Measurements from ENCODE around the gene TPRKB.

TPRKB gene

DNA sequence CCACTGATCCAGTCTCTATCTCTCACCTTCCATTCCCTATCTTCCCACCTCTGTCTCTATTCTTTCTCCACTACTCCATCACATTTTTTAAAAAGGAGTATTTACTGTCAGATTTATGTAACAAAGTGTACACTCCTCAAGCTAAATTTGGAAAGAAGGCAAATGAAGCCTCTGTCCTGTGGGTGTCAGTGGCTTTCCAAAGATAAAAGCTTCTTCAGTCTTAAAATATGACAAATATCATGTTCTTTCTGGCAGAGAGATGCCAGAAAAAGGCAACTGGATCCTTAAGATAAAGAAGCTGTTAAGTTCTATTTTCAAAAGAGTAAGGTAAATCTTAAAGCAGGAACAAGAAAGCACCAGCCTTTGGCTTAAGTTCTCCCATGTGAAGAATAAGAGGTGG lies 35.7 kb upstream of the TPRKB start:
- ATAC-seq (ENCODE audit: insufficient read depth, low read depth) (no peak), DNase-seq (no peak)
- peaks cover 78% of the 10 kb centered on the region for H3K36me3 ChIP-seq (ENCODE audit: insufficient read depth, low read length)
- no peaks in the 10 kb centered on the region for H4K20me1 ChIP-seq (ENCODE audit: insufficient read depth, low read length)
- no peaks in the 10 kb centered on the region for H3K27me3 ChIP-seq (ENCODE audit: insufficient read depth, low read length, poor library complexity)
- no peaks in the 10 kb centered on the region for H3K9me3 ChIP-seq (ENCODE audit: insufficient read depth, low read length, severe bottlenecking)
- H3K79me2 ChIP-seq (ENCODE audit: insufficient read depth, low read length) = peaks cover 11% of the 10 kb centered on the region; the same call in 1 of the 2 replicates
- H3K4me1 ChIP-seq (ENCODE audit: insufficient read depth, low read length) = peaks cover 5% of the 10 kb centered on the region; the same call in 1 of the 2 replicates
- no peak overlapping the region for H2AFZ ChIP-seq (ENCODE audit: low read depth, low read length)
- H3K4me3 ChIP-seq (ENCODE audit: low read depth in 1 of 2, low read length in 2 of 2) = no peak overlapping the region
- no peak overlapping the region for H3K4me2 ChIP-seq (ENCODE audit: insufficient read depth, low read length)
- H3K9ac ChIP-seq (ENCODE audit: low read depth, low read length) = no peak overlapping the region
- TF ChIP-seq EZH2 (IDR thresholded peaks at IDR 0.05; ENCODE audit: borderline replicate concordance, low read depth, low read length, severe bottlenecking) = no peak
- TF ChIP-seq, protein P1, sequence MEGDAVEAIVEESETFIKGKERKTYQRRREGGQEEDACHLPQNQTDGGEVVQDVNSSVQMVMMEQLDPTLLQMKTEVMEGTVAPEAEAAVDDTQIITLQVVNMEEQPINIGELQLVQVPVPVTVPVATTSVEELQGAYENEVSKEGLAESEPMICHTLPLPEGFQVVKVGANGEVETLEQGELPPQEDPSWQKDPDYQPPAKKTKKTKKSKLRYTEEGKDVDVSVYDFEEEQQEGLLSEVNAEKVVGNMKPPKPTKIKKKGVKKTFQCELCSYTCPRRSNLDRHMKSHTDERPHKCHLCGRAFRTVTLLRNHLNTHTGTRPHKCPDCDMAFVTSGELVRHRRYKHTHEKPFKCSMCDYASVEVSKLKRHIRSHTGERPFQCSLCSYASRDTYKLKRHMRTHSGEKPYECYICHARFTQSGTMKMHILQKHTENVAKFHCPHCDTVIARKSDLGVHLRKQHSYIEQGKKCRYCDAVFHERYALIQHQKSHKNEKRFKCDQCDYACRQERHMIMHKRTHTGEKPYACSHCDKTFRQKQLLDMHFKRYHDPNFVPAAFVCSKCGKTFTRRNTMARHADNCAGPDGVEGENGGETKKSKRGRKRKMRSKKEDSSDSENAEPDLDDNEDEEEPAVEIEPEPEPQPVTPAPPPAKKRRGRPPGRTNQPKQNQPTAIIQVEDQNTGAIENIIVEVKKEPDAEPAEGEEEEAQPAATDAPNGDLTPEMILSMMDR (IDR thresholded peaks at IDR 0.05; ENCODE audit: borderline replicate concordance, extremely low read depth, low read length, poor library complexity, severe bottlenecking) = no peak
- H3K27ac ChIP-seq (ENCODE audit: low read length) = no peak overlapping the region

GRCh38 chr2:73770725-73771124 lies 33.6 kb upstream of the TPRKB start:
- ATAC-seq (ENCODE audit: insufficient read depth, low read depth) (no peak), DNase-seq (no peak)
- H3K4me1 ChIP-seq (ENCODE audit: insufficient read depth, low read length) = no peaks in the 10 kb centered on the region
- no peaks in the 10 kb centered on the region for H4K20me1 ChIP-seq (ENCODE audit: insufficient read depth, low read length)
- no peak overlapping the region for H2AFZ ChIP-seq (ENCODE audit: low read depth, low read length)
- H3K4me2 ChIP-seq (ENCODE audit: insufficient read depth, low read length) = no peak overlapping the region
- H3K9me3 ChIP-seq (ENCODE audit: insufficient read depth, low read length, severe bottlenecking) = no peaks in the 10 kb centered on the region
- no peak overlapping the region for H3K9ac ChIP-seq (ENCODE audit: low read depth, low read length)
- no peaks in the 10 kb centered on the region for H3K27me3 ChIP-seq (ENCODE audit: insufficient read depth, low read length, poor library complexity)
- peaks cover 80% of the 10 kb centered on the region for H3K36me3 ChIP-seq (ENCODE audit: insufficient read depth, low read length)
- no peaks in the 10 kb centered on the region for H3K79me2 ChIP-seq (ENCODE audit: insufficient read depth, low read length)
- TF ChIP-seq, protein P1 (IDR thresholded peaks at IDR 0.05; ENCODE audit: borderline replicate concordance, extremely low read depth, low read length, poor library complexity, severe bottlenecking) = no peak
- no peak for TF ChIP-seq EZH2 (IDR thresholded peaks at IDR 0.05; ENCODE audit: borderline replicate concordance, low read depth, low read length, severe bottlenecking)
- no peak overlapping the region for H3K4me3 ChIP-seq (ENCODE audit: low read depth in 1 of 2, low read length in 2 of 2)
- H3K27ac ChIP-seq (ENCODE audit: low read length) = no peak overlapping the region

GRCh38 chr2:73766994-73767393 lies 29.8 kb upstream of the TPRKB start:
- Histone ChIP-seq H2AFZ (ENCODE audit: low read depth, low read length) (no peak overlapping the region), H3K79me2 (ENCODE audit: insufficient read depth, low read length) (no peaks in the 10 kb centered on the region), H3K27ac (ENCODE audit: low read length) (no peak overlapping the region), H3K4me3 (ENCODE audit: low read depth in 1 of 2, low read length in 2 of 2) (no peak overlapping the region), H3K27me3 (ENCODE audit: insufficient read depth, low read length, poor library complexity) (no peaks in the 10 kb centered on the region), H3K4me1 (ENCODE audit: insufficient read depth, low read length) (no peaks in the 10 kb centered on the region), H4K20me1 (ENCODE audit: insufficient read depth, low read length) (no peaks in the 10 kb centered on the region), H3K4me2 (ENCODE audit: insufficient read depth, low read length) (no peak overlapping the region), H3K36me3 (ENCODE audit: insufficient read depth, low read length) (peaks cover 80% of the 10 kb centered on the region), H3K9me3 (ENCODE audit: insufficient read depth, low read length, severe bottlenecking) (no peaks in the 10 kb centered on the region), H3K9ac (ENCODE audit: low read depth, low read length) (no peak overlapping the region)
- TF ChIP-seq EZH2 (IDR thresholded peaks at IDR 0.05; ENCODE audit: borderline replicate concordance, low read depth, low read length, severe bottlenecking) = no peak
- TF ChIP-seq, protein P1 (IDR thresholded peaks at IDR 0.05; ENCODE audit: borderline replicate concordance, extremely low read depth, low read length, poor library complexity, severe bottlenecking) = no peak
- ATAC-seq (ENCODE audit: insufficient read depth, low read depth) = no peak
- DNase-seq = no peak

- no peak for DNase-seq
- Histone ChIP-seq H3K27ac (ENCODE audit: low read length) (no peak overlapping the region), H4K20me1 (ENCODE audit: insufficient read depth, low read length) (no peaks in the 10 kb centered on the region), H3K79me2 (ENCODE audit: insufficient read depth, low read length) (no peaks in the 10 kb centered on the region), H3K4me1 (ENCODE audit: insufficient read depth, low read length) (no peaks in the 10 kb centered on the region), H3K4me3 (ENCODE audit: low read depth in 1 of 2, low read length in 2 of 2) (no peak overlapping the region), H2AFZ (ENCODE audit: low read depth, low read length) (no peak overlapping the region), H3K27me3 (ENCODE audit: insufficient read depth, low read length, poor library complexity) (no peaks in the 10 kb centered on the region), H3K9ac (ENCODE audit: low read depth, low read length) (no peak overlapping the region), H3K9me3 (ENCODE audit: insufficient read depth, low read length, severe bottlenecking) (no peaks in the 10 kb centered on the region), H3K4me2 (ENCODE audit: insufficient read depth, low read length) (no peak overlapping the region), H3K36me3 (ENCODE audit: insufficient read depth, low read length) (peaks cover 84% of the 10 kb centered on the region)
- TF ChIP-seq, protein P1 (IDR thresholded peaks at IDR 0.05; ENCODE audit: borderline replicate concordance, extremely low read depth, low read length, poor library complexity, severe bottlenecking) = no peak
- TF ChIP-seq EZH2 (IDR thresholded peaks at IDR 0.05; ENCODE audit: borderline replicate concordance, low read depth, low read length, severe bottlenecking) = no peak
- ATAC-seq (ENCODE audit: insufficient read depth, low read depth) = no peak
Measured at GRCh38 chr2:73766349-73766748, 29.2 kb upstream of the TPRKB start.
